ENCODE data around the gene S100A7. TPM values are rescaled to one million over a fixed set of nuclear protein-coding genes. Genes with fewer than 3 reads are reported as not detected.
"Not testable (repeated sequence)": the region's sequence is repeated elsewhere in the genome, so short reads cannot be mapped to it uniquely, and the experiment has no call there.

S100A7 gene
- total RNA-seq, 1 donor from 2014 or later: not detected

DNA sequence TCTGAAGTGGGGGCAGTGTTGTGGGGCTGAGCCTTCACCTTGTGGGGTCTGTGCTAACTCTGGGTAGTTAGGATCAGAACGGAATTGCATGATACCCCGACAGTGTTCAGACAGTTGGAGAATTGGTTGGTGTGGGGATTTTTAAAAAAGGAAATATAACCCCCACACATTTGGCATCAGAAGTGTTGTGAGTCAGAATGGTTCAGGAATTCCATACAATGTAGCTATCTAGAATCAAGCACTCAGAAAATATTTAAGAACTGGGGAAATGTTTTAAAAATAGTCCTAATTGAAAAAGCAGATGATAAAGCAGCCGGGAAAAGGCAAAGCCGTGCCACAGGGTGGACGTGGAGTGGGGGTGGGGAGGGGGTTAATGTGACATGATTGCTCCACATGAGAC, 6.5 kb upstream of the S100A7 start:
- no peak overlapping the region for H3K4me3 ChIP-seq (ENCODE audit: low read depth, low read length)
- DNase-seq (ENCODE audit: low read depth): no peak
- TF ChIP-seq, protein P1, sequence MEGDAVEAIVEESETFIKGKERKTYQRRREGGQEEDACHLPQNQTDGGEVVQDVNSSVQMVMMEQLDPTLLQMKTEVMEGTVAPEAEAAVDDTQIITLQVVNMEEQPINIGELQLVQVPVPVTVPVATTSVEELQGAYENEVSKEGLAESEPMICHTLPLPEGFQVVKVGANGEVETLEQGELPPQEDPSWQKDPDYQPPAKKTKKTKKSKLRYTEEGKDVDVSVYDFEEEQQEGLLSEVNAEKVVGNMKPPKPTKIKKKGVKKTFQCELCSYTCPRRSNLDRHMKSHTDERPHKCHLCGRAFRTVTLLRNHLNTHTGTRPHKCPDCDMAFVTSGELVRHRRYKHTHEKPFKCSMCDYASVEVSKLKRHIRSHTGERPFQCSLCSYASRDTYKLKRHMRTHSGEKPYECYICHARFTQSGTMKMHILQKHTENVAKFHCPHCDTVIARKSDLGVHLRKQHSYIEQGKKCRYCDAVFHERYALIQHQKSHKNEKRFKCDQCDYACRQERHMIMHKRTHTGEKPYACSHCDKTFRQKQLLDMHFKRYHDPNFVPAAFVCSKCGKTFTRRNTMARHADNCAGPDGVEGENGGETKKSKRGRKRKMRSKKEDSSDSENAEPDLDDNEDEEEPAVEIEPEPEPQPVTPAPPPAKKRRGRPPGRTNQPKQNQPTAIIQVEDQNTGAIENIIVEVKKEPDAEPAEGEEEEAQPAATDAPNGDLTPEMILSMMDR (conservative IDR thresholded peaks at IDR 0.05; ENCODE audit: low read depth, low read length): no peak

DNA sequence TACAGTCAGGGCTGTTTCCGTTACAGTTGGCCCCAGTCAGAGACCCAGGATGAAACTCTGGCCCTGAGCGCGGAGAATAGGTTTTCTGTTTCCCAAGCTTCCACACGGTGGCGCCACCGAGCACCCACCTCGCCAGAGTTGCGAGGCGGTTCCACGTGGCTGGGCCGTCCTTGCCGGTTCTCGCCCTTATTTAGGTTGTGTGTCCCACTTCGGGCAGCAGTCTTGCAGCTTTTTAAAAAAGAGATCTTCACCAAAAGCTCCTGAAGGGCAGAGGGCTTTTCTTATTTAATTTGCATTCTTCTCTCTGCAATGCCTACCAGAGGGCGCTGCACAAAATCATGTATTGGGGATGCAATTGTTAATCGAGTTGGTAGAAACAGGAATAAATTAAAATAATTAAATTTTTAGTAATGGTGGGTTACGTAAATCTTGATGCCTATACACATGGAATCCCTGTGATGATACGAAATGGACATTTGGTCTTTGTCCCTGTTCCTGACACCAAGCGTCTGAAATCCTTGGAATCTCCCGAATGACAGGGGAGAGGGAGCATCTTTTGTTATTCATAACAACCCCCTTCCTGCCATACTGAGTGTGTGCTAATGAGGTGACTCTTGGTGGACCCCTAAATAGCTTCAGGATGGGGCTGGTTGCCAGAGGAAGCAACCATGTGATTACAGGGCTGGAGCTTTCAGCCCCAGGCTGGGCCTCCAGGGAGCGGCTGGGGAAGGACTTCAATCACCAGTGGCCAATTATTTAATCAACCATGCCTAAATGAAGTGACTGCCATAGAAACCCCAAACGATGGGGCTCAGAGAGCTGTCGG, 5.6 kb upstream of the S100A7 start:
- no peak overlapping the region for H3K4me3 ChIP-seq (ENCODE audit: low read depth, low read length)
- DNase-seq (ENCODE audit: low read depth): no peak
- TF ChIP-seq, protein P1 (conservative IDR thresholded peaks at IDR 0.05; ENCODE audit: low read depth, low read length): peak; percentile 79

DNA sequence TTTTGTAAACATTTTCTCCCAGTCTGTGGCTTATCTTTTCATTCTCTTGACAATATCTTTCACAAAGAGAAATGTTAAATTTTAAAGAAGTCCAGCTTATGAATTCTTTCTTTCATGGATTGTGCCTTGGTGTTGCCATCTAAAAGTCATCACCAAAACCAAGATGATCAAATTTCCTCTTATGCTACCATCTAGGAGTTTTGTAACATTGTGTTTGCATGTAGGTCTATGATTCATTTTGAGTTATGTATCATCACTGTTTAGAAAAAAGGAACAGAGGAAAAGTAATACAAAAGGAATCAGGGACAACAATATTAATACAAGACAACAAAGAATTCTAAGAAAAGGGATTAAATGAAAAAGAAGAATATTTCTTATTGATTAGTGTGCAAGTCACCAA, 2.3 kb upstream of the S100A7 start:
- H3K4me3 ChIP-seq (ENCODE audit: low read depth, low read length); DNase-seq (ENCODE audit: low read depth): not testable (repeated sequence)

DNA sequence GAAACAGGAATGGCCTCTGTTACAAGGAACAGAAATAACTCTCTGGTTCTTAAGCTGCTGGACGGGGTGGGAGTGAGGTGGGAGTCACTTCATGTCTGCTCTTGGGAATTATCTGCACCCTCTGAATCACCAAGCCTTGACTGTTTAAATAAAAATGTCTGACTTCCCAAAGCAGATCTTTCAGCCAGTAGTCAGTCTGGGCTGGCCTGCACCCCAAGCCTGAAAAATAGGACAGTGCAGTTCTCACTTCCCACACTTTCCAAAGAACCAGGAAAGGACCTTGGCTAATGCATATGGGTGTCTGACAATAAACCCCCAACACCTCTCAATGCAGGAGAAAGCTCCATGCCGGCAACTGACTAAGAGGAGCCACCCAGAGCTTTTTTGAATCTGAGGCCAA, 796 bp downstream of the S100A7 start:
- H3K4me3 ChIP-seq (ENCODE audit: low read depth, low read length): no peak overlapping the region
- TF ChIP-seq, protein P1 (conservative IDR thresholded peaks at IDR 0.05; ENCODE audit: low read depth, low read length): no peak
- no peak for DNase-seq (ENCODE audit: low read depth)

DNA sequence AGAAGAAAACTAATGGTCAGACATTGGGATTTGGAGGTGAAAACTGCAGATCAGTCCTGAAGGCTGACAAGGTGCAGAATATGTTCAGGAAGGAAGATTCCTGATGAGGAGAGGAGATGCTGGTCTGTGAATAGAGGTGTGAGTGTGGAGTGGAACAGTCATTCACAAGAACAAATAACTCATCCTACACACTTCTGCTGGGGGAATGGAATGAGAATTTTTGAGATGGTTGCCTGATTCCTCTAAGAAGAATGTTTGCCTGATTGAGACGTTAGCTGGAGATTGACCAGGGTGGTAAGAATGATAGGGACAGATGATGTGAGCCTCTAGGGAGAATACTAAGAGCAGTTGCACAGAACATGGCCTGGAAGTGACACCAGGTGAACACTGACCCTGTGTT, 4.1 kb downstream of the S100A7 start:
- DNase-seq (ENCODE audit: low read depth): no peak
- TF ChIP-seq, protein P1 (conservative IDR thresholded peaks at IDR 0.05; ENCODE audit: low read depth, low read length): no peak
- no peak overlapping the region for H3K4me3 ChIP-seq (ENCODE audit: low read depth, low read length)

DNA sequence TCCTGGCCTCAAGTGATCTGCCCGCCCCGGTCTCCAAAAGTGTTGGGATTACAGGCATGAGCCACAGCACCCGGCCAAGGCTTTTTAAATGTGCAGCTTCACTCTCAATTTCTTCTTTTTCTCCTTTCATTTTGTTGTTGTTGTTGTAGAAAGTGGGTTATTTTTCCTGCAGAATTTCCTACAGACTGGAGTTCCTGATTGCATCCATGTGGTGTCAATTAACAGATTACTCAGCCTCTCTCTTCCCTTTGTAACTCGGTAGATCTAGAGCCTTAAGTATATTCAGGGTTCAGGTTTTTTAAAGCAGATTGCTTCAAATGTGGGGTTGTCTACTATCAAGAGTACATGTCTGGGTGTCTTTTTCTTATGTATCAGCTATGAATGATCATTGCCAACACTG, 11.6 kb downstream of the S100A7 start:
- not testable (repeated sequence) for H3K4me3 ChIP-seq (ENCODE audit: low read depth, low read length); DNase-seq (ENCODE audit: low read depth)

DNA sequence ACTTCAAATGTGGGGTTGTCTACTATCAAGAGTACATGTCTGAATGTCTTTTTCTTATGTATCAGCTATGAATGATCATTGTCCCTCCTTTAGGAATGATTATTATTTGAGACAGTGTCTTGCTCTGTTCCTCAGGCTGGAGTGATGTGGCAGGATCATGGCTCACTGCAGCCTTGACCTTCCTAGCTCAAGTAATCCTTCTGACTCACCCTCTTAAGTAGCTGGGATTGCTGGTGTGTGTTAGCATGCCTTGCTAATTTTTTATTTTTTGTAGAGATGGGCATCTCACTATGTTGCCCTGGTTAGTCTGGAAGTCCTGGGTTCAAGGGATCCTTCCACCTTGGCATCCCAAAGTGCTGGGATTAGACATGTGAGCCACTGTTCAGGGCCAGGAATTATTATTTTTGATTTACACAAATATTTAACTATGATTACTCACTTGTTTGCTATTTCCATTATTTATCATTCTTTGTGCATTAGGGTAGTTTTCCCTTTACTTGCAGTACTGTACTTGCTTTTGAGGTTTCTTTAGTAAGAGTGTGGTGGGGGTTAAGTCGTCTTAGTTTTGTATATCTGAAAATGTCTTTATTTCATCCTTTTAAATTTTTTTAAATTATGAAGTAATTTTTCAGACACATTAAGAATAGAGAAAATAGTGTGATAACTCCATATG, 12.8 kb downstream of the S100A7 start:
- no peak for DNase-seq (ENCODE audit: low read depth)
- TF ChIP-seq, protein P1 (conservative IDR thresholded peaks at IDR 0.05; ENCODE audit: low read depth, low read length): no peak
- no peak overlapping the region for H3K4me3 ChIP-seq (ENCODE audit: low read depth, low read length)

DNA sequence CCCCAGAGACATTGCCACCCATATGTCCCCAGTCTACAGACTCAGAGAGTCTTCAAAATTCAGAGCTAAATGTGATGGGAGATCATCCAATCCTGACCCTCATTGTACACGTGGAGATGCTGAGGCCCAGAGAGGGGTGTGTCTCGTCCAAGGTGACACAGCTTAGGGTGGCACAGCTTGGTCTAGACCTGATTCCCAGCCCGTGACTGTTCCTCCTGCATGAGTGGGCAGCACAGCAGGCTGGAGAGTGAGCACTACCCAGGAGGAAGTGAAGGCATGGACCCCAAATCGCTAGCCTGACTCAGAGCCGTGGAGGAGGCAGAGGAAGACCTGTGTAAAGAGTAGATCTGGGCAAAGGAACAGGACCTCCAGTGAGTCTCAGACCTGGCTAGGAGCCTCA, 16.4 kb downstream of the S100A7 start:
- H3K4me3 ChIP-seq (ENCODE audit: low read depth, low read length): no peak overlapping the region
- TF ChIP-seq, protein P1 (conservative IDR thresholded peaks at IDR 0.05; ENCODE audit: low read depth, low read length): no peak
- no peak for DNase-seq (ENCODE audit: low read depth)
